OCI-LY1 (cell line): ENCODE measurements around the gene ADGRV1.

Experiments used
- H2AFZ ChIP-seq: fragments of 200-600 bp; sonication (generic), shearing (Covaris generic); 2 replicates; pipeline ENCODE4 v1.6.0; 2014; ENCODE audit warnings: antibody characterized with exemption, mild to moderate bottlenecking, low read length
- H3F3A ChIP-seq: fragments of 200-600 bp; sonication (generic), shearing (Covaris generic); 2 replicates; pipeline ENCODE4 v1.6.0; 2014; ENCODE audit warnings: mild to moderate bottlenecking, antibody characterized with exemption, low read length, moderate library complexity; ENCODE audit not compliant: insufficient read depth
- H3K27ac ChIP-seq: fragments of 200-600 bp; sonication (generic); 2 replicates; pipeline ENCODE4 v1.5.1; 2014; ENCODE audit warnings: low read length, mixed run types, mild to moderate bottlenecking, low read depth; ENCODE audit not compliant: poor library complexity, severe bottlenecking
- H3K27me3 ChIP-seq: fragments of 200-600 bp; sonication (generic); 2 replicates; pipeline ENCODE4 v1.6.0; 2014; ENCODE audit warnings: antibody characterized with exemption, mild to moderate bottlenecking, low read length, moderate library complexity; ENCODE audit not compliant: insufficient read depth
- H3K36me3 ChIP-seq: fragments of 200-600 bp; sonication (generic); 2 replicates; pipeline ENCODE4 v1.6.1; 2014; ENCODE audit warnings: mild to moderate bottlenecking, antibody characterized with exemption, low read length, moderate library complexity, mixed read lengths; ENCODE audit not compliant: insufficient read depth
- H3K4me1 ChIP-seq: fragments of 200-600 bp; sonication (generic); 2 replicates; pipeline ENCODE4 v1.5.1; 2014; ENCODE audit warnings: mild to moderate bottlenecking, low read length, moderate library complexity; ENCODE audit not compliant: insufficient read depth, severe bottlenecking
- H3K4me2 ChIP-seq: fragments of 200-600 bp; sonication (generic), shearing (Covaris generic); 2 replicates; pipeline ENCODE4 v1.6.1; 2014; ENCODE audit warnings: low read length
- H3K4me3 ChIP-seq: fragments of 200-600 bp; sonication (generic); 2 replicates; pipeline ENCODE4 v1.5.1; 2014; ENCODE audit warnings: low read length, low read depth, mild to moderate bottlenecking, mixed read lengths; ENCODE audit not compliant: poor library complexity, severe bottlenecking
- H3K79me2 ChIP-seq: fragments of 200-600 bp; shearing (Covaris generic); 2 replicates; pipeline ENCODE4 v1.6.1; 2016; ENCODE audit warnings: mixed run types, low read length, mixed read lengths; ENCODE audit not compliant: insufficient read depth
- H3K9ac ChIP-seq: fragments of 200-600 bp; sonication (generic), shearing (Covaris generic); 2 replicates; pipeline ENCODE4 v1.6.1; 2014; ENCODE audit warnings: mild to moderate bottlenecking, low read length, mixed read lengths
- H3K9me2 ChIP-seq: fragments of 200-600 bp; sonication (generic), shearing (Covaris generic); 2 replicates; pipeline ENCODE4 v1.6.1; 2014; ENCODE audit warnings: low read depth, mild to moderate bottlenecking, low read length, mixed read lengths
- H3K9me3 ChIP-seq: fragments of 200-600 bp; shearing (Covaris generic); 2 replicates; pipeline ENCODE4 v1.6.1; 2014; ENCODE audit warnings: low read length, mixed read lengths
- H4K20me1 ChIP-seq: fragments of 200-600 bp; sonication (generic), shearing (Covaris generic); 2 replicates; pipeline ENCODE4 v1.6.0; 2016; ENCODE audit warnings: mild to moderate bottlenecking, low read length; ENCODE audit not compliant: insufficient read depth
- CTCF ChIP-seq: fragments of 200-600 bp; sonication (generic), shearing (Covaris generic); IDR thresholded peaks from 2 replicates; pipeline ENCODE4 v1.5.1; 2017; ENCODE audit warnings: mild to moderate bottlenecking, antibody characterized with exemption, low read length, moderate library complexity, mixed read lengths
- EZH2 ChIP-seq: fragments of 200-600 bp; sonication (generic), shearing (Covaris generic); IDR thresholded peaks from 2 replicates; pipeline ENCODE4 v1.8.0; 2017; ENCODE audit warnings: borderline replicate concordance, mixed run types, mild to moderate bottlenecking, antibody characterized with exemption, low read length, moderate library complexity, mixed read lengths

ADGRV1 gene

GRCh38 chr5:90534922-90535321, 23.7 kb upstream of the ADGRV1 start:
- H3F3A ChIP-seq: no peaks in the 10 kb centered on the region
- TF ChIP-seq EZH2 (no peak), CTCF (no peak)
- no peak overlapping the region for H3K27ac ChIP-seq
- no peak overlapping the region for H3K4me3 ChIP-seq
- H3K79me2 ChIP-seq: no peaks in the 10 kb centered on the region
- no peaks in the 10 kb centered on the region for H3K9me2 ChIP-seq
- no peaks in the 10 kb centered on the region for H3K36me3 ChIP-seq
- H3K9ac ChIP-seq: no peak overlapping the region
- H4K20me1 ChIP-seq: no peaks in the 10 kb centered on the region
- H3K4me1 ChIP-seq: peaks cover 6% of the 10 kb centered on the region
- H3K9me3 ChIP-seq: no peaks in the 10 kb centered on the region
- no peak overlapping the region for H3K4me2 ChIP-seq
- no peaks in the 10 kb centered on the region for H3K27me3 ChIP-seq
- no peak overlapping the region for H2AFZ ChIP-seq

DNA sequence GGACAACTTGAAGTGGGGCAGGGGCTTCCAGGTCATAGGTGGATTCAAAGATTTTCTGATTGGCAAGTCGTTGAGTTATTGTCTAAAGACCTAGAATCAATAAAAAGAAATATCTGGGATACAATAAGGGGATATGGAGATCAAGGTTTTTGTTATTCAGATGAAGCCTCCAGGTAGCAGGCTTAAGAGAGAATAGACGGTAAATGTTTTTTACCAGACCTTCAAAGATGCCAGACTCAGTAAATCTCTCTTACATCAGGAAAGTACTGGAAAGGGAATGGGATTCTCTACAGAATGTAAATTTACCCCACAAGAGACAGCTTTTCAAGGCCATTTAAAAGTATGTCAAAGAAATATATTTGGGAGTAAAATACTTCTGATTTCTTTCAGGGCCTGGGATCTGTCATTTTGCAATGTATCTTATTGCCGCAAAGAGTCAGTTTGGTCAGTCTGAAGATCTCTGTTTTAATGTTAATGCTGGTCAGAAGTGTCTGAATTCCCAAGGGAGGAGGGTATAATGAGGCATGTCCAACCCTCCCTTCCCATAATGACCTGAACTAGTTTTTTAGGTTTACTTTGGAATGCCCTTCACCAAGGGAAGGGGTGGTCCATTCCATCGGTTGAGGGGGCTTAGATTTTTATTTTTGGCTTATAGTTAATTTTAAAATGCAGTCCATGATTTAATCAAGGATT, 15.6 kb upstream of the ADGRV1 start:
- Histone ChIP-seq H3K27ac (no peak overlapping the region), H3K27me3 (no peaks in the 10 kb centered on the region), H4K20me1 (no peaks in the 10 kb centered on the region), H3K79me2 (no peaks in the 10 kb centered on the region), H3K36me3 (no peaks in the 10 kb centered on the region), H3K9me2 (no peaks in the 10 kb centered on the region), H3F3A (no peaks in the 10 kb centered on the region), H3K4me1 (no peaks in the 10 kb centered on the region), H3K9me3 (no peaks in the 10 kb centered on the region), H3K4me3 (no peak overlapping the region), H3K4me2 (no peak overlapping the region), H3K9ac (no peak overlapping the region), H2AFZ (no peak overlapping the region)
- TF ChIP-seq CTCF: no peak
- TF ChIP-seq EZH2: no peak

GRCh38 chr5:90545511-90545910, 13.1 kb upstream of the ADGRV1 start:
- TF ChIP-seq EZH2: no peak
- TF ChIP-seq CTCF: no peak
- H3K9ac ChIP-seq: no peak overlapping the region

More at GRCh38 chr5:90545511-90545910, 13.1 kb upstream of the ADGRV1 start:
- Histone ChIP-seq H3K4me3 (no peak overlapping the region), H3K27me3 (no peaks in the 10 kb centered on the region), H4K20me1 (no peaks in the 10 kb centered on the region), H3K36me3 (no peaks in the 10 kb centered on the region), H3F3A (no peaks in the 10 kb centered on the region), H3K4me1 (no peaks in the 10 kb centered on the region), H3K79me2 (no peaks in the 10 kb centered on the region), H3K9me3 (no peaks in the 10 kb centered on the region), H2AFZ (no peak overlapping the region), H3K27ac (no peak overlapping the region), H3K4me2 (no peak overlapping the region), H3K9me2 (no peaks in the 10 kb centered on the region)
